CD14-positive monocyte (primary cell): Measurements from ENCODE around the gene ANO7. TPM values are rescaled to one million over a fixed set of nuclear protein-coding genes. Genes with fewer than 3 reads are reported as not detected.
A peak's percentile ranks its signal among the peaks of the same experiment; 100 is the strongest.

Experiments
- DNase-seq, 3 donors: peaks; one replicate each; pipeline ENCODE4 v3.0.0-alpha.2; 2011 to 2022
- H2AFZ ChIP-seq: 2 replicates; pipeline ENCODE4 v1.6.0; 2012; ENCODE audit warnings: mild to moderate bottlenecking, low read depth, low read length, inconsistent platforms; ENCODE audit not compliant: insufficient read depth, poor library complexity, severe bottlenecking
- H3K27ac ChIP-seq, 2 donors: 1 replicate in 1 of 2; 2 replicates in 1 of 2; pipeline ENCODE4 v1.5.1; 2012 to 2013; ENCODE audit warnings: low read length in 2 of 2, control low read depth in 1 of 2, inconsistent platforms in 1 of 2, low read depth in 1 of 2, mild to moderate bottlenecking in 1 of 2
- H3K27me3 ChIP-seq, 2 donors: one replicate each; pipeline versions ENCODE4 v1.6.0 to v1.6.1; 2011 to 2013; ENCODE audit warnings: low read length in 2 of 2; ENCODE audit not compliant: control insufficient read depth in 2 of 2, insufficient read depth in 2 of 2
- H3K36me3 ChIP-seq, 2 donors: replicated peaks in 1 of 2; 1 replicate in 1 of 2; 2 replicates in 1 of 2; pipeline versions ENCODE4 v1.5.1 to v1.6.1; 2012 to 2013; ENCODE audit warnings: low read length in 2 of 2, control low read depth in 1 of 2, inconsistent platforms in 1 of 2, mild to moderate bottlenecking in 1 of 2; ENCODE audit not compliant: insufficient read depth in 2 of 2, control insufficient read depth in 1 of 2
- H3K4me1 ChIP-seq, 2 donors: 1 replicate in 1 of 2; 2 replicates in 1 of 2; pipeline versions ENCODE4 v1.5.1 to v1.6.1; 2012 to 2013; ENCODE audit warnings: low read length in 2 of 2, control low read depth in 1 of 2, inconsistent platforms in 1 of 2, mild to moderate bottlenecking in 1 of 2, moderate library complexity in 1 of 2; ENCODE audit not compliant: insufficient read depth in 2 of 2, control insufficient read depth in 1 of 2
- H3K4me2 ChIP-seq: replicated peaks from 2 replicates; pipeline ENCODE3; 2012; ENCODE audit warnings: low read length, moderate library complexity, mild to moderate bottlenecking; ENCODE audit not compliant: poor library complexity, severe bottlenecking; ENCODE audit errors: extremely low read depth
- H3K4me3 ChIP-seq, 3 experiments: fragments of 200-600 bp in 1 of 3; sonication (generic) in 1 of 3; replicated peaks in 1 of 3; 1 replicate in 2 of 3; 2 replicates in 1 of 3; pipeline ENCODE4 v1.5.1; 2011 to 2013; ENCODE audit warnings: low read length in 3 of 3, mild to moderate bottlenecking in 3 of 3, control low read depth in 2 of 3, low read depth in 2 of 3, inconsistent platforms in 1 of 3, moderate library complexity in 1 of 3
- H3K79me2 ChIP-seq: 2 replicates; pipeline ENCODE4 v1.6.0; 2012; ENCODE audit warnings: mild to moderate bottlenecking, control low read depth, inconsistent platforms, low read length, moderate library complexity; ENCODE audit not compliant: insufficient read depth
- H3K9ac ChIP-seq: 2 replicates; pipeline ENCODE4 v1.6.0; 2017; ENCODE audit warnings: low read length, mild to moderate bottlenecking; ENCODE audit not compliant: insufficient read depth, poor library complexity, severe bottlenecking
- H3K9me3 ChIP-seq, 2 donors: replicated peaks in 1 of 2; 1 replicate in 1 of 2; 2 replicates in 1 of 2; pipeline versions ENCODE4 v1.5.1 to v1.6.1; 2012 to 2013; ENCODE audit warnings: low read length in 2 of 2, control low read depth in 1 of 2; ENCODE audit not compliant: control insufficient read depth in 1 of 2, insufficient read depth in 1 of 2
- H4K20me1 ChIP-seq: 2 replicates; pipeline ENCODE4 v1.6.0; 2012; ENCODE audit warnings: mild to moderate bottlenecking, low read length, control low read depth, moderate library complexity; ENCODE audit not compliant: insufficient read depth
- H3K27ac Mint-ChIP-seq, 7 donors: one replicate each; pipeline ENCODE4 v1.8.0; 2020; ENCODE audit warnings: mild to moderate bottlenecking in 7 of 7, mixed read lengths in 7 of 7, moderate library complexity in 6 of 7, inconsistent platforms in 2 of 7
- H3K27me3 Mint-ChIP-seq, 3 donors: one replicate each; pipeline ENCODE4 v1.8.0; 2021 to 2022; ENCODE audit warnings: low read depth in 3 of 3, mild to moderate bottlenecking in 3 of 3, mixed read lengths in 3 of 3, moderate library complexity in 3 of 3, inconsistent platforms in 1 of 3
- H3K36me3 Mint-ChIP-seq, 2 donors: one replicate each; pipeline ENCODE4 v1.8.0; 2020; ENCODE audit warnings: mixed read lengths in 2 of 2, inconsistent platforms in 1 of 2, mild to moderate bottlenecking in 1 of 2
- H3K4me1 Mint-ChIP-seq: one replicate; pipeline ENCODE4 v1.8.0; 2020; ENCODE audit warnings: mild to moderate bottlenecking, mixed read lengths
- H3K4me3 Mint-ChIP-seq, 2 donors: one replicate each; pipeline ENCODE4 v1.8.0; 2020; ENCODE audit warnings: mild to moderate bottlenecking in 2 of 2, mixed read lengths in 2 of 2, moderate library complexity in 1 of 2
- H3K9me3 Mint-ChIP-seq, 7 donors: one replicate each; pipeline ENCODE4 v1.8.0; 2020 to 2022; ENCODE audit warnings: mixed read lengths in 7 of 7, mild to moderate bottlenecking in 6 of 7, moderate library complexity in 6 of 7, inconsistent platforms in 2 of 7
- WGBS: methylation state at CpG from one replicate; pipeline ENCODE4 v1.1.5; 2013; ENCODE audit warnings: missing lambda C conversion rate; ENCODE audit not compliant: insufficient coverage; 5-methylcytosine and 5-hydroxymethylcytosine counted together
- intact Hi-C, 2 donors: fragments of 100-400 bp; cut with micrococcal nuclease; formaldehyde crosslinking; loops; one replicate each; pipeline versions ENCODE4 v1.15.0 to v1.15.1; 2023
- polyA plus RNA-seq, 3 donors: library from polyadenylated mRNA; depleted of rRNA in 1 of 3; unstranded in 2 of 3; stranded (reverse) in 1 of 3; fragments of 300-500 nt in 2 of 3; fragments of >200 nt in 1 of 3; fragmentation: Illumina TruSeq in 2 of 3; gene quantifications; 1 replicate in 2 of 3; 2 replicates in 1 of 3; pipeline ENCODE4 v1.2.3, GENCODE V29; 2012 to 2021
- TF ChIP-seq, protein P1 (sequence below): fragments of 200-600 bp; IDR thresholded peaks from one replicate; pipeline ENCODE4 v1.8.0; 2022; ENCODE audit warnings: antibody characterized with exemption, mild to moderate bottlenecking

ANO7 gene
- polyA plus RNA-seq, 3 donors: 0.03 TPM; not detected in 2

DNA sequence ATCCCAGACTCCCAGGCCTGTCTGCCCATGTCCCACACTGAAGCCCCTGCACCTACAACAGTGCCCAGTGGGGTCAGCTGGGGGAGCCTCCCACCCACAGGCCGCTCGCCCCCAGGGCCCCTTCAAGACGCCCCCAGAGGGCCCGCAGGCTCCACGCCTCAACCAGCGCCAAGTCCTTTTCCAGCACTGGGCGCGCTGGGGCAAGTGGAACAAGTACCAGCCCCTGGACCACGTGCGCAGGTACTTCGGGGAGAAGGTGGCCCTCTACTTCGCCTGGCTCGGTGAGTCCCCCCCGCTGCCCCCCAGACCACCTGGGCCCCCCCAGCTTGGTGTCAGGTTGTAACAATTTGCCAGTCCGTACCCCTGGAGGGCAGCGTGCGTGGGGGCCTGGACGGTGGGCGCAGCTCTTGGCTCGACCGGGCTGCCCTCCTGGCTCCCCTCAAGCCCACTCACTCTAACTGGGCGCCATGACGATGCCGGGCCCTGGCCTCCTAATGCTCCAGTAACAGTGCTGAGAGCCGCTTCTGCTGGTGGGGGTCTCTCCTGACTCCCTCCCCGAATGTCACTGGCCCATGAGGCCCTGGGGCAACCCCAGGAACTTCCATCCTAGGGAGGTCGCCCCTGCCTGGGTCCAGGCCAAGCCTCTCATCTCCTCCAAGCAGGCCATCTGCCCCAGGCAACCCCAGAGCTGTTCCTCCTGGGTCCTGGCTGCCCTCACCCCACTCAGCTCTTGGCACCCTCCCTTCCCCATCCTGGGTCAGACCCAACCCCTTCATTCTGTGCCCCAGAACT is 14.9 kb downstream of the ANO7 start:
- H3K36me3 ChIP-seq: no peaks in the 10 kb centered on the region
- H3K4me1 Mint-ChIP-seq: peaks cover 9% of the 10 kb centered on the region
- TF ChIP-seq, protein P1, sequence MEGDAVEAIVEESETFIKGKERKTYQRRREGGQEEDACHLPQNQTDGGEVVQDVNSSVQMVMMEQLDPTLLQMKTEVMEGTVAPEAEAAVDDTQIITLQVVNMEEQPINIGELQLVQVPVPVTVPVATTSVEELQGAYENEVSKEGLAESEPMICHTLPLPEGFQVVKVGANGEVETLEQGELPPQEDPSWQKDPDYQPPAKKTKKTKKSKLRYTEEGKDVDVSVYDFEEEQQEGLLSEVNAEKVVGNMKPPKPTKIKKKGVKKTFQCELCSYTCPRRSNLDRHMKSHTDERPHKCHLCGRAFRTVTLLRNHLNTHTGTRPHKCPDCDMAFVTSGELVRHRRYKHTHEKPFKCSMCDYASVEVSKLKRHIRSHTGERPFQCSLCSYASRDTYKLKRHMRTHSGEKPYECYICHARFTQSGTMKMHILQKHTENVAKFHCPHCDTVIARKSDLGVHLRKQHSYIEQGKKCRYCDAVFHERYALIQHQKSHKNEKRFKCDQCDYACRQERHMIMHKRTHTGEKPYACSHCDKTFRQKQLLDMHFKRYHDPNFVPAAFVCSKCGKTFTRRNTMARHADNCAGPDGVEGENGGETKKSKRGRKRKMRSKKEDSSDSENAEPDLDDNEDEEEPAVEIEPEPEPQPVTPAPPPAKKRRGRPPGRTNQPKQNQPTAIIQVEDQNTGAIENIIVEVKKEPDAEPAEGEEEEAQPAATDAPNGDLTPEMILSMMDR: no peak
- no peaks in the 10 kb centered on the region for H3K36me3 Mint-ChIP-seq
- H3K4me2 ChIP-seq: no peak overlapping the region
- H3K27ac Mint-ChIP-seq: peak overlapping the region in 1 of 7 donors; percentile 73
- peaks cover 3 to 8% of the 10 kb centered on the region in 2 donors for H3K4me1 ChIP-seq
- 96% methylated on average over 23 of the region's 27 CpGs for WGBS
- no peaks in the 10 kb centered on the region for H3K27me3 ChIP-seq
- DNase-seq: no peak
- no peak overlapping the region for H3K4me3 Mint-ChIP-seq
- no peak overlapping the region for H3K4me3 ChIP-seq
- no peaks in the 10 kb centered on the region for H3K9me3 ChIP-seq
- H3K27me3 Mint-ChIP-seq: peaks cover 0 to 2% (median 1%) of the 10 kb centered on the region in 3 donors
- no peak overlapping the region for H3K27ac ChIP-seq
- H3K9ac ChIP-seq: no peak overlapping the region
- no peaks in the 10 kb centered on the region for H3K79me2 ChIP-seq
- intact Hi-C loops: no loop called here
- H3K9me3 Mint-ChIP-seq: no peaks in the 10 kb centered on the region
- H4K20me1 ChIP-seq: no peaks in the 10 kb centered on the region
- H2AFZ ChIP-seq: no peak overlapping the region

DNA sequence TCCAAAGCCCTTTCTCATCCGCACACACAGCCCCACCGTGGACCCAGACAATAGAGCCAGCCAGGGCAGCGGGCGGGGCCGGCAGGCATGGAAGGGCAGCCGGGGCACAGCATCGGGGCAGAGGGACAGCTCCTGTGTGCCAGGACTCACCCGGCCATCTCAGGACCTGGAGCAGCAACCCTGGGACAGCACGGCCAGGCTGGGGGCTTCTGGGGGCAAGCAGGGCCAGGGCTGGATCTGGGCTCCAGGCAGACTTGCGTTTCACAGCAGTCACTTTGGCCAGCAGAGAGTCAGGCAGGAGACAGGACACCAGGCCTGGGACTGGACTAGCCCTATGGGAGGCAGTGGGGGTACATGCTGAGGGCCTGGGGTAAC is 15.5 kb downstream of the ANO7 start:
- Histone ChIP-seq H4K20me1 (no peaks in the 10 kb centered on the region), H3K9me3 (no peaks in the 10 kb centered on the region), H3K4me1 (peaks cover 3 to 8% of the 10 kb centered on the region in 2 donors), H3K9ac (no peak overlapping the region), H3K4me2 (no peak overlapping the region), H3K36me3 (no peaks in the 10 kb centered on the region), H3K27me3 (no peaks in the 10 kb centered on the region), H3K27ac (no peak overlapping the region), H3K79me2 (no peaks in the 10 kb centered on the region), H3K4me3 (no peak overlapping the region), H2AFZ (no peak overlapping the region)
- intact Hi-C loops: no loop called here
- Mint-ChIP-seq H3K27ac (peak overlapping the region in 2 of 7 donors; percentile 28 to 73), H3K4me3 (no peak overlapping the region), H3K9me3 (no peaks in the 10 kb centered on the region), H3K27me3 (peaks cover 1 to 2% (median 2%) of the 10 kb centered on the region in 3 donors), H3K4me1 (peaks cover 9% of the 10 kb centered on the region), H3K36me3 (no peaks in the 10 kb centered on the region)
- TF ChIP-seq, protein P1: no peak
- no peak for DNase-seq
- 90% methylated on average over 10 of the region's 10 CpGs for WGBS
